GM18519 (cell line): ENCODE data around the gene GYPE.
"Not testable (repeated sequence)": the region's sequence is repeated elsewhere in the genome, so short reads cannot be mapped to it uniquely, and the experiment has no call there.

Experiments
- ATAC-seq: cut with Tn5 transposase; IDR thresholded peaks from one replicate; pipeline ENCODE4 v1.9.1; 2021; ENCODE audit warnings: mild to moderate bottlenecking, moderate library complexity; ENCODE audit not compliant: unreplicated experiment, low FRiP score

Gene GYPE

GRCh38 chr4:143905440-143905839 lies at the start of gene GYPE:
Gene GYPE (minus strand): TSS chr4:143905559. CDS start chr4:143905507, 52 bp downstream.
- not testable (repeated sequence) for ATAC-seq

GRCh38 chr4:143951458-143951972 lies 46.2 kb upstream of the GYPE start:
- not testable (repeated sequence) for ATAC-seq

- not testable (repeated sequence) for ATAC-seq
These were observed 45.6 kb upstream of the GYPE start for GRCh38 chr4:143950967-143951366.

- ATAC-seq = not testable (repeated sequence)
These were observed 44.8 kb upstream of the GYPE start for GRCh38 chr4:143950185-143950584.

GRCh38 chr4:143947493-143947892 lies 42.1 kb upstream of the GYPE start:
- not testable (repeated sequence) for ATAC-seq

GRCh38 chr4:143940708-143941107 lies 35.3 kb upstream of the GYPE start:
- not testable (repeated sequence) for ATAC-seq

- no peak for ATAC-seq
These were observed 34.2 kb upstream of the GYPE start for GRCh38 chr4:143939528-143939927.

GRCh38 chr4:143938890-143939289 lies 33.5 kb upstream of the GYPE start:
- not testable (repeated sequence) for ATAC-seq

- no peak for ATAC-seq
These were observed 15.8 kb upstream of the GYPE start for GRCh38 chr4:143921181-143921580.

- not testable (repeated sequence) for ATAC-seq
These were observed 11.1 kb upstream of the GYPE start for GRCh38 chr4:143916485-143916884.

GRCh38 chr4:143912478-143912877 lies 7.1 kb upstream of the GYPE start:
- ATAC-seq = not testable (repeated sequence)

GRCh38 chr4:143911528-143912417 lies 6.4 kb upstream of the GYPE start:
- ATAC-seq = peak; percentile 67

GRCh38 chr4:143910906-143911305 lies 5.5 kb upstream of the GYPE start:
- not testable (repeated sequence) for ATAC-seq

- ATAC-seq = peak; percentile 33
These were observed 2.5 kb upstream of the GYPE start for GRCh38 chr4:143907811-143908210.

- not testable (repeated sequence) for ATAC-seq
These were observed 928 bp downstream of the GYPE start for GRCh38 chr4:143904431-143904830.

- ATAC-seq = not testable (repeated sequence)
These were observed 15.0 kb downstream of the GYPE start for GRCh38 chr4:143890323-143890722.

- ATAC-seq = not testable (repeated sequence)
These were observed 17.2 kb downstream of the GYPE start for GRCh38 chr4:143888189-143888588.

- not testable (repeated sequence) for ATAC-seq
These were observed 20.4 kb downstream of the GYPE start for GRCh38 chr4:143884965-143885364.

GRCh38 chr4:143883529-143883928 lies 21.8 kb downstream of the GYPE start:
- ATAC-seq = no peak

GRCh38 chr4:143882892-143883291 lies 22.5 kb downstream of the GYPE start:
- no peak for ATAC-seq

GRCh38 chr4:143879561-143879960 lies 25.8 kb downstream of the GYPE start:
- ATAC-seq = not testable (repeated sequence)

- ATAC-seq = not testable (repeated sequence)
These were observed 30.0 kb downstream of the GYPE start for GRCh38 chr4:143875357-143875756.
